ENCODE data around the gene FOXP2.

FOXP2 gene

GRCh38 chr7:114740941-114741340 is 326.3 kb downstream of the FOXP2 start:
- DNase-seq: no peak

- no peak for DNase-seq
These were observed 327.3 kb downstream of the FOXP2 start for GRCh38 chr7:114741911-114742310.
